Keratinocyte (primary cell): ENCODE data around the gene FAM83G. TPM values are rescaled to one million over a fixed set of nuclear protein-coding genes. Genes with fewer than 3 reads are reported as not detected.
A peak's percentile ranks its signal among the peaks of the same experiment; 100 is the strongest.

Experiments used
- DNase-seq: peaks from one replicate; pipeline ENCODE4 v3.0.0-alpha.2; 2011; ENCODE audit warnings: low read depth, missing footprints, low spot score
- FAIRE-seq: peaks from 2 replicates; lab custom pipeline; 2011; peaks lifted over from hg19 to GRCh38; lab: Jason Lieb, UNC
- H2AFZ ChIP-seq: 2 replicates; pipeline ENCODE4 v1.6.0; 2012; ENCODE audit warnings: low read length, control low read depth, inconsistent platforms; ENCODE audit not compliant: control insufficient read depth
- H3K27ac ChIP-seq: 2 replicates; pipeline ENCODE4 v1.5.1; 2011; ENCODE audit warnings: low read length; ENCODE audit not compliant: control insufficient read depth, insufficient read depth
- H3K27me3 ChIP-seq: 3 replicates; pipeline ENCODE4 v1.6.0; 2011; ENCODE audit warnings: low read length; ENCODE audit not compliant: control insufficient read depth, insufficient read depth; ENCODE audit errors: extremely low read depth
- H3K36me3 ChIP-seq, 2 experiments: 2 replicates in 1 of 2; 3 replicates in 1 of 2; pipeline ENCODE4 v1.5.1; 2011; ENCODE audit warnings: low read length in 2 of 2, mild to moderate bottlenecking in 1 of 2; ENCODE audit not compliant: control insufficient read depth in 2 of 2, insufficient read depth in 2 of 2; ENCODE audit errors: extremely low read depth in 1 of 2
- H3K4me1 ChIP-seq: 3 replicates; pipeline ENCODE4 v1.5.1; 2011; ENCODE audit warnings: low read length; ENCODE audit not compliant: control insufficient read depth, insufficient read depth; ENCODE audit errors: extremely low read depth
- H3K4me2 ChIP-seq: 3 replicates; pipeline ENCODE4 v1.6.0; 2011; ENCODE audit warnings: low read depth, low read length; ENCODE audit not compliant: control insufficient read depth, insufficient read depth; ENCODE audit errors: extremely low read depth
- H3K4me3 ChIP-seq, 3 experiments: fragments of 200-600 bp in 1 of 3; sonication (generic) in 1 of 3; 2 replicates in 2 of 3; 3 replicates in 1 of 3; pipeline ENCODE4 v1.5.1; 2011 to 2016; ENCODE audit warnings: low read length in 3 of 3, mild to moderate bottlenecking in 3 of 3, control low read depth in 2 of 3, inconsistent platforms in 1 of 3, low read depth in 1 of 3, mixed read lengths in 1 of 3, mixed run types in 1 of 3, moderate library complexity in 1 of 3; ENCODE audit not compliant: control insufficient read depth in 2 of 3, insufficient read depth in 2 of 3; ENCODE audit errors: extremely low read depth in 1 of 3
- H3K79me2 ChIP-seq: 2 replicates; pipeline ENCODE4 v1.6.0; 2012; ENCODE audit warnings: low read length; ENCODE audit not compliant: control insufficient read depth, insufficient read depth
- H3K9ac ChIP-seq: 3 replicates; pipeline ENCODE4 v1.6.0; 2011; ENCODE audit warnings: low read length; ENCODE audit not compliant: control insufficient read depth, insufficient read depth; ENCODE audit errors: extremely low read depth
- H3K9me1 ChIP-seq: 3 replicates; pipeline ENCODE4 v1.6.0; 2011; ENCODE audit warnings: low read length; ENCODE audit not compliant: control insufficient read depth, insufficient read depth; ENCODE audit errors: extremely low read depth
- H3K9me3 ChIP-seq: 2 replicates; pipeline ENCODE4 v1.5.1; 2012; ENCODE audit warnings: low read depth, low read length; ENCODE audit not compliant: control insufficient read depth
- H4K20me1 ChIP-seq: 3 replicates; pipeline ENCODE4 v1.6.0; 2011; ENCODE audit warnings: low read length; ENCODE audit not compliant: control insufficient read depth, insufficient read depth; ENCODE audit errors: extremely low read depth
- CTCF ChIP-seq, 3 experiments: IDR thresholded peaks in 1 of 3; conservative IDR thresholded peaks in 1 of 3; optimal IDR thresholded peaks in 1 of 3; 2 replicates in 2 of 3; 3 replicates in 1 of 3; pipeline versions ENCODE3 to v1.5.1; 2011; ENCODE audit warnings: low read length in 3 of 3, mild to moderate bottlenecking in 3 of 3, moderate library complexity in 2 of 3, control low read depth in 1 of 3, inconsistent platforms in 1 of 3; ENCODE audit not compliant: insufficient read depth in 2 of 3; ENCODE audit errors: extremely low read depth in 1 of 3
- EZH2 ChIP-seq: IDR thresholded peaks from one replicate; pipeline ENCODE4 v1.6.1; 2012; ENCODE audit warnings: inconsistent platforms, mild to moderate bottlenecking, low read length, moderate library complexity
- dilution Hi-C: fragments of 300-500 bp; cut with MboI; formaldehyde crosslinking; loops from one replicate; pipeline ENCODE4 v1.7.0; 2020; ENCODE audit warnings: low sequenced_read_pairs; ENCODE audit not compliant: extremely low pct_ligation_motif_present
- polyA plus RNA-seq, 5 experiments: library from polyadenylated mRNA; depleted of rRNA in 3 of 5; stranded (reverse) in 3 of 5; stranded (forward) in 1 of 5; unstranded in 1 of 5; fragments of >200 nt; gene quantifications; 1 replicate in 1 of 5; 2 replicates in 3 of 5; 3 replicates in 1 of 5; pipeline versions ENCODE4 v1.2.1 to v1.2.3, GENCODE V29; 2011 to 2012; ENCODE audit warnings: missing spikeins in 2 of 5, low read depth in 1 of 5, low replicate concordance in 1 of 5

FAM83G gene
- polyA plus RNA-seq, 1 donor (not counting 4 experiments of a cell fraction or from before 2014, with no cell fraction given), result 23.2 TPM

- Histone ChIP-seq H3K9me1 (no peaks in the 10 kb centered on the region), H3K27me3 (no peaks in the 10 kb centered on the region), H3K4me2 (no peak overlapping the region), H3K9me3 (no peaks in the 10 kb centered on the region), H3K4me3 (no peak overlapping the region), H2AFZ (no peak overlapping the region), H3K4me1 (peaks cover 17% of the 10 kb centered on the region), H3K9ac (no peak overlapping the region), H3K27ac (peak overlapping the region; percentile 44), H3K79me2 (peaks cover 1% of the 10 kb centered on the region), H3K36me3 (peaks cover 8 to 26% of the 10 kb centered on the region in 2 experiments), H4K20me1 (peaks cover 2% of the 10 kb centered on the region)
- FAIRE-seq (no peak), DNase-seq (no peak)
- dilution Hi-C loops, result no loop called here
- TF ChIP-seq EZH2 (no peak), CTCF (optimal IDR thresholded peaks at IDR 0.05 in 1 of 3, IDR thresholded peaks at IDR 0.05 in 1 of 3, conservative IDR thresholded peaks at IDR 0.05 in 1 of 3; ENCODE audit: extremely low read depth in 1 of 3, insufficient read depth in 2 of 3, low read length in 3 of 3) (no peak)
Measured at GRCh38 chr17:18921485-18921884, 83.1 kb downstream of the FAM83G start.

DNA sequence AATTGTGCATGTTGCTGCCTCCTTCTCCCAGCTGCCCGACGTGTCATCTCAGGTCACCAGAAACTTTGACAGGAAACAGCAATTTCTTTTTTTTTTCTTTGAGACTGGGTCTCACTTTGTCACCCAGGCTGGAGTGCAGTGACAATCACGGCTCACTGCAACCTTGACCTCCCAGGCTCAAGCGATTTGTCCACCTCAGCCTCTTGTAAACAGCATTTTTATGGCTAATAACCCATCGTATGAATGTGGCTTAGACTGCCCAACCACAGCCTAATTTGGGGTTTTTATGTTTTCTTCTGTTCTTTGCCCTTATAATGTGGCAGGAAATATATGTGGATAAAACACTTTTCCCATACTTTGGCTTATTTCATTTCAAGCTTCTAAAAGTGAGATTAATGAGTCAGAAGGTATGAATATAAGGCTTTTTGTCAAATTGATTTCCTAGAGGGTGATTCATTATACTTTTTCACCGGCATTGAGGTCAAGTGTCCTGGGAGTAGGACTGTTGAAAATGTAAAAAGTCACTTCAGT, 83.6 kb downstream of the FAM83G start:
- Histone ChIP-seq H3K27ac (no peak overlapping the region), H3K79me2 (peaks cover 1% of the 10 kb centered on the region), H3K4me3 (no peak overlapping the region), H3K27me3 (no peaks in the 10 kb centered on the region), H3K9me1 (no peaks in the 10 kb centered on the region), H3K4me1 (peaks cover 17% of the 10 kb centered on the region), H3K4me2 (peak overlapping the region; percentile 34), H3K9ac (no peak overlapping the region), H3K9me3 (no peaks in the 10 kb centered on the region), H2AFZ (no peak overlapping the region), H3K36me3 (peaks cover 8 to 26% of the 10 kb centered on the region in 2 experiments), H4K20me1 (peaks cover 2% of the 10 kb centered on the region)
- TF ChIP-seq EZH2 (no peak), CTCF (optimal IDR thresholded peaks at IDR 0.05 in 1 of 3, IDR thresholded peaks at IDR 0.05 in 1 of 3, conservative IDR thresholded peaks at IDR 0.05 in 1 of 3; ENCODE audit: extremely low read depth in 1 of 3, insufficient read depth in 2 of 3, low read length in 3 of 3) (no peak)
- no peak for FAIRE-seq
- no peak for DNase-seq
- dilution Hi-C loops, result no loop called here
